Body of pancreas (tissue), 4 donors: ENCODE data around the gene PTPRF. TPM values are rescaled to one million over a fixed set of nuclear protein-coding genes. Genes with fewer than 3 reads are reported as not detected.

Source experiments
- ATAC-seq: fragments of 150-250 bp; one replicate; pipeline ENCODE4 v1.9.1; 2016
- DNase-seq, 4 donors: peaks; one replicate each; pipeline ENCODE4 v3.0.0-alpha.2; 2019
- H3K27ac ChIP-seq, 4 donors: fragments of 200-600 bp; sonication (generic); 1 replicate in 3 of 4; 2 replicates in 1 of 4; pipeline versions ENCODE4 v1.5.1 to v1.6.1; 2016 to 2019; ENCODE audit warnings: mild to moderate bottlenecking in 1 of 4, mixed read lengths in 1 of 4, moderate library complexity in 1 of 4
- H3K27me3 ChIP-seq, 2 donors: fragments of 200-600 bp; sonication (generic); one replicate each; pipeline ENCODE4 v1.6.0; 2016; ENCODE audit warnings: mild to moderate bottlenecking in 1 of 2
- H3K36me3 ChIP-seq, 2 donors: fragments of 200-600 bp; sonication (generic); replicated peaks in 1 of 2; 2 replicates each; pipeline ENCODE4 v1.5.1; 2016; ENCODE audit warnings: low read depth in 2 of 2; ENCODE audit not compliant: insufficient read depth in 1 of 2
- H3K4me1 ChIP-seq: fragments of 200-600 bp; sonication (generic); one replicate; pipeline ENCODE4 v1.6.0; 2016
- H3K4me3 ChIP-seq, 2 donors: fragments of 200-600 bp; sonication (generic); 1 replicate in 1 of 2; 2 replicates in 1 of 2; pipeline ENCODE4 v1.5.1; 2016 to 2019
- H3K9me3 ChIP-seq, 3 donors: fragments of 200-600 bp; sonication (generic); 1 replicate in 2 of 3; 2 replicates in 1 of 3; pipeline ENCODE4 v1.5.1; 2016
- CTCF ChIP-seq, 7 experiments: fragments of 450-650 bp in 4 of 7; fragments of 200-600 bp in 3 of 7; sonication (generic) in 3 of 7; IDR thresholded peaks; one replicate each; pipeline ENCODE4 v1.5.1; 2016 to 2019; ENCODE audit warnings: antibody characterized with exemption in 7 of 7
- POLR2A ChIP-seq, 3 donors: fragments of 450-650 bp; IDR thresholded peaks; one replicate each; pipeline ENCODE4 v1.6.1; 2016; ENCODE audit warnings: antibody characterized with exemption in 3 of 3, mild to moderate bottlenecking in 2 of 3
- WGBS, 2 donors: methylation state at CpG; one replicate each; pipeline ENCODE4 v1.1.5; 2017; 5-methylcytosine and 5-hydroxymethylcytosine counted together
- intact Hi-C: fragments of 100-400 bp; cut with DNase I; formaldehyde crosslinking; loops from one replicate; pipeline ENCODE4 v1.15.1; 2023
- total RNA-seq, 2 donors: library from RNA; depleted of rRNA; stranded (reverse); fragments of >200 nt; gene quantifications; one replicate each; pipeline ENCODE4 v1.1.0, GENCODE V29; 2016

Gene PTPRF
- total RNA-seq, 2 donors from 2014 or later: 81.7 to 89.0 TPM

- WGBS, 2 donors: 13 to 16% methylated on average over 5 to 6 of the region's 6 CpGs
- Histone ChIP-seq H3K4me1 (peaks cover 15% of the 10 kb centered on the region), H3K4me3 (no peak overlapping the region), H3K27ac (peak overlapping the region in 3 of 4 donors; percentile 93 to 97 (median 94)), H3K9me3 (no peaks in the 10 kb centered on the region), H3K27me3 (no peaks in the 10 kb centered on the region), H3K36me3 (peaks cover 4 to 17% of the 10 kb centered on the region in 2 donors)
- intact Hi-C loops: no loop called here
- DNase-seq: no peak
- no peak for ATAC-seq
- no peak for TF ChIP-seq CTCF (IDR thresholded peaks at IDR 0.05)
- TF ChIP-seq POLR2A (IDR thresholded peaks at IDR 0.05): no peak
Observed at GRCh38 chr1:43651188-43651587, 120.5 kb downstream of the PTPRF start.

- TF ChIP-seq CTCF (IDR thresholded peaks at IDR 0.05) (no peak), POLR2A (IDR thresholded peaks at IDR 0.05) (no peak)
- no peak overlapping the region for H3K4me3 ChIP-seq
- no peaks in the 10 kb centered on the region for H3K27me3 ChIP-seq
- WGBS, 2 donors: 42 to 43% methylated on average over 3 of the region's 3 CpGs
- intact Hi-C loops: no loop called here
- no peak overlapping the region for H3K27ac ChIP-seq
- peaks cover 15% of the 10 kb centered on the region for H3K4me1 ChIP-seq
- ATAC-seq: no peak
- peaks cover 4 to 23% of the 10 kb centered on the region in 2 donors for H3K36me3 ChIP-seq
- no peaks in the 10 kb centered on the region for H3K9me3 ChIP-seq
- DNase-seq: no peak
Observed at GRCh38 chr1:43651902-43652301, 121.2 kb downstream of the PTPRF start.

GRCh38 chr1:43653339-43653738 is 122.7 kb downstream of the PTPRF start:
- Histone ChIP-seq H3K36me3 (peaks cover 4 to 29% of the 10 kb centered on the region in 2 donors), H3K27me3 (no peaks in the 10 kb centered on the region)
- no peak for DNase-seq

GRCh38 chr1:43653893-43654292 is 123.2 kb downstream of the PTPRF start:
- H3K4me3 ChIP-seq: no peak overlapping the region
- no peaks in the 10 kb centered on the region for H3K27me3 ChIP-seq
- H3K9me3 ChIP-seq: no peaks in the 10 kb centered on the region
- TF ChIP-seq CTCF (IDR thresholded peaks at IDR 0.05) (no peak), POLR2A (IDR thresholded peaks at IDR 0.05) (no peak)
- 67 to 73% methylated on average over 5 of the region's 5 CpGs for WGBS, 2 donors
- no peak overlapping the region for H3K27ac ChIP-seq
- ATAC-seq (no peak), DNase-seq (no peak)
- H3K4me1 ChIP-seq: peaks cover 15% of the 10 kb centered on the region
- intact Hi-C loops: no loop called here
- H3K36me3 ChIP-seq: peaks cover 4 to 29% of the 10 kb centered on the region in 2 donors

More at GRCh38 chr1:43653339-43653738, 122.7 kb downstream of the PTPRF start:
- 67 to 70% methylated on average over 3 of the region's 3 CpGs for WGBS, 2 donors
- no peak overlapping the region for H3K27ac ChIP-seq
- no peak for ATAC-seq
- TF ChIP-seq POLR2A (IDR thresholded peaks at IDR 0.05) (no peak), CTCF (IDR thresholded peaks at IDR 0.05) (no peak)
- peaks cover 15% of the 10 kb centered on the region for H3K4me1 ChIP-seq
- no peak overlapping the region for H3K4me3 ChIP-seq
- H3K9me3 ChIP-seq: no peaks in the 10 kb centered on the region
- intact Hi-C loops: no loop called here

- no peak for TF ChIP-seq CTCF (IDR thresholded peaks at IDR 0.05)
- no peak for TF ChIP-seq POLR2A (IDR thresholded peaks at IDR 0.05)
- ATAC-seq: no peak
- H3K4me1 ChIP-seq: peaks cover 13% of the 10 kb centered on the region
- no peaks in the 10 kb centered on the region for H3K27me3 ChIP-seq
- no peak overlapping the region for H3K27ac ChIP-seq
- no peaks in the 10 kb centered on the region for H3K9me3 ChIP-seq
- DNase-seq: no peak
- intact Hi-C loops: no loop called here
- H3K36me3 ChIP-seq: peaks cover 4 to 41% of the 10 kb centered on the region in 2 donors
- WGBS, 2 donors: 58 to 85% methylated on average over 1 of the region's 1 CpG
- H3K4me3 ChIP-seq: no peak overlapping the region
Observed at GRCh38 chr1:43655953-43656352, 125.3 kb downstream of the PTPRF start.
